ENCODE measurements around the gene ZNF630. TPM values are rescaled to one million over a fixed set of nuclear protein-coding genes. Genes with fewer than 3 reads are reported as not detected.

ZNF630 gene
- polyA plus RNA-seq, 1 donor (not counting 4 experiments of a cell fraction or from before 2014, with no cell fraction given), result 0.55 TPM

- DNase-seq (ENCODE audit: low read depth, low spot score) (no peak), FAIRE-seq (no peak)
- Histone ChIP-seq H3K9me3 (ENCODE audit: control insufficient read depth, low read depth, low read length) (no peaks in the 10 kb centered on the region), H2AFZ (ENCODE audit: control insufficient read depth, low read length) (no peak overlapping the region), H3K4me3 (ENCODE audit: control insufficient read depth in 2 of 3, extremely low read depth in 1 of 3, insufficient read depth in 2 of 3, low read depth in 1 of 3, low read length in 3 of 3) (no peak overlapping the region), H3K9me1 (ENCODE audit: control insufficient read depth, extremely low read depth, insufficient read depth, low read length) (no peaks in the 10 kb centered on the region), H3K27me3 (ENCODE audit: control insufficient read depth, extremely low read depth, insufficient read depth, low read length) (no peaks in the 10 kb centered on the region), H3K4me2 (ENCODE audit: control insufficient read depth, extremely low read depth, insufficient read depth, low read depth, low read length) (no peak overlapping the region), H3K9ac (ENCODE audit: control insufficient read depth, extremely low read depth, insufficient read depth, low read length) (no peak overlapping the region), H3K79me2 (ENCODE audit: control insufficient read depth, insufficient read depth, low read length) (no peaks in the 10 kb centered on the region), H3K27ac (ENCODE audit: control insufficient read depth, insufficient read depth, low read length) (no peak overlapping the region), H3K36me3 (ENCODE audit: control insufficient read depth in 2 of 2, extremely low read depth in 1 of 2, insufficient read depth in 2 of 2, low read length in 2 of 2) (no peaks in the 10 kb centered on the region), H4K20me1 (ENCODE audit: control insufficient read depth, extremely low read depth, insufficient read depth, low read length) (no peaks in the 10 kb centered on the region), H3K4me1 (ENCODE audit: control insufficient read depth, extremely low read depth, insufficient read depth, low read length) (no peaks in the 10 kb centered on the region)
- dilution Hi-C loops (cut with MboI; ENCODE audit: extremely low pct_ligation_motif_present, low sequenced_read_pairs), result no loop called here
- no peak for TF ChIP-seq EZH2 (IDR thresholded peaks at IDR 0.05; ENCODE audit: low read length)
- TF ChIP-seq CTCF (optimal IDR thresholded peaks at IDR 0.05 in 1 of 3, IDR thresholded peaks at IDR 0.05 in 1 of 3, conservative IDR thresholded peaks at IDR 0.05 in 1 of 3; ENCODE audit: extremely low read depth in 1 of 3, insufficient read depth in 2 of 3, low read length in 3 of 3), result no peak
Measured at GRCh38 chrX:48059296-48059639, 12.2 kb downstream of the ZNF630 start.

- Histone ChIP-seq H3K4me1 (ENCODE audit: control insufficient read depth, extremely low read depth, insufficient read depth, low read length) (no peaks in the 10 kb centered on the region), H3K79me2 (ENCODE audit: control insufficient read depth, insufficient read depth, low read length) (no peaks in the 10 kb centered on the region), H3K9me3 (ENCODE audit: control insufficient read depth, low read depth, low read length) (no peaks in the 10 kb centered on the region), H4K20me1 (ENCODE audit: control insufficient read depth, extremely low read depth, insufficient read depth, low read length) (no peaks in the 10 kb centered on the region), H3K9me1 (ENCODE audit: control insufficient read depth, extremely low read depth, insufficient read depth, low read length) (no peaks in the 10 kb centered on the region), H3K9ac (ENCODE audit: control insufficient read depth, extremely low read depth, insufficient read depth, low read length) (no peak overlapping the region), H3K4me3 (ENCODE audit: control insufficient read depth in 2 of 3, extremely low read depth in 1 of 3, insufficient read depth in 2 of 3, low read depth in 1 of 3, low read length in 3 of 3) (no peak overlapping the region), H3K4me2 (ENCODE audit: control insufficient read depth, extremely low read depth, insufficient read depth, low read depth, low read length) (no peak overlapping the region), H3K27me3 (ENCODE audit: control insufficient read depth, extremely low read depth, insufficient read depth, low read length) (no peaks in the 10 kb centered on the region), H2AFZ (ENCODE audit: control insufficient read depth, low read length) (no peak overlapping the region), H3K27ac (ENCODE audit: control insufficient read depth, insufficient read depth, low read length) (no peak overlapping the region), H3K36me3 (ENCODE audit: control insufficient read depth in 2 of 2, extremely low read depth in 1 of 2, insufficient read depth in 2 of 2, low read length in 2 of 2) (no peaks in the 10 kb centered on the region)
- dilution Hi-C loops (cut with MboI; ENCODE audit: extremely low pct_ligation_motif_present, low sequenced_read_pairs), result no loop called here
- DNase-seq (ENCODE audit: low read depth, low spot score) (no peak), FAIRE-seq (no peak)
- TF ChIP-seq EZH2 (IDR thresholded peaks at IDR 0.05; ENCODE audit: low read length) (no peak), CTCF (optimal IDR thresholded peaks at IDR 0.05 in 1 of 3, IDR thresholded peaks at IDR 0.05 in 1 of 3, conservative IDR thresholded peaks at IDR 0.05 in 1 of 3; ENCODE audit: extremely low read depth in 1 of 3, insufficient read depth in 2 of 3, low read length in 3 of 3) (no peak)
Measured at GRCh38 chrX:48058621-48059295, 12.7 kb downstream of the ZNF630 start.
